ENCODE results near the gene KLF17. TPM values are rescaled to one million over a fixed set of nuclear protein-coding genes. Genes with fewer than 3 reads are reported as not detected.

The KLF17 gene
- total and polyA plus RNA-seq, 2 donors from 2014 or later = not detected

GRCh38 chr1:44072821-44073220 is 45.8 kb upstream of the KLF17 start:
- Histone ChIP-seq H3K27ac (ENCODE audit: low read depth in 2 of 2, low read length in 2 of 2) (no peak overlapping the region), H3K27me3 (ENCODE audit: control insufficient read depth, insufficient read depth, low read length) (no peaks in the 10 kb centered on the region), H3K4me1 (ENCODE audit: control insufficient read depth in 2 of 3, insufficient read depth in 2 of 3, low read depth in 1 of 3, low read length in 3 of 3) (no peaks in the 10 kb centered on the region), H3K36me3 (ENCODE audit: control insufficient read depth in 2 of 3, insufficient read depth in 3 of 3, low read length in 3 of 3) (no peaks in the 10 kb centered on the region), H3K9ac (ENCODE audit: low read length in 3 of 3) (no peak overlapping the region), H3K9me3 (ENCODE audit: control insufficient read depth in 2 of 3, insufficient read depth in 1 of 3, low read length in 3 of 3) (no peaks in the 10 kb centered on the region), H3K4me3 (ENCODE audit: low read length in 3 of 3) (no peak overlapping the region)
- intact Hi-C loops (cut with DNase I) = no loop called here
- no peak for FAIRE-seq
- no peak for DNase-seq
- TF ChIP-seq, protein P1, sequence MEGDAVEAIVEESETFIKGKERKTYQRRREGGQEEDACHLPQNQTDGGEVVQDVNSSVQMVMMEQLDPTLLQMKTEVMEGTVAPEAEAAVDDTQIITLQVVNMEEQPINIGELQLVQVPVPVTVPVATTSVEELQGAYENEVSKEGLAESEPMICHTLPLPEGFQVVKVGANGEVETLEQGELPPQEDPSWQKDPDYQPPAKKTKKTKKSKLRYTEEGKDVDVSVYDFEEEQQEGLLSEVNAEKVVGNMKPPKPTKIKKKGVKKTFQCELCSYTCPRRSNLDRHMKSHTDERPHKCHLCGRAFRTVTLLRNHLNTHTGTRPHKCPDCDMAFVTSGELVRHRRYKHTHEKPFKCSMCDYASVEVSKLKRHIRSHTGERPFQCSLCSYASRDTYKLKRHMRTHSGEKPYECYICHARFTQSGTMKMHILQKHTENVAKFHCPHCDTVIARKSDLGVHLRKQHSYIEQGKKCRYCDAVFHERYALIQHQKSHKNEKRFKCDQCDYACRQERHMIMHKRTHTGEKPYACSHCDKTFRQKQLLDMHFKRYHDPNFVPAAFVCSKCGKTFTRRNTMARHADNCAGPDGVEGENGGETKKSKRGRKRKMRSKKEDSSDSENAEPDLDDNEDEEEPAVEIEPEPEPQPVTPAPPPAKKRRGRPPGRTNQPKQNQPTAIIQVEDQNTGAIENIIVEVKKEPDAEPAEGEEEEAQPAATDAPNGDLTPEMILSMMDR (IDR thresholded peaks at IDR 0.05; ENCODE audit: borderline replicate concordance, extremely low read depth, insufficient read depth) = no peak

DNA sequence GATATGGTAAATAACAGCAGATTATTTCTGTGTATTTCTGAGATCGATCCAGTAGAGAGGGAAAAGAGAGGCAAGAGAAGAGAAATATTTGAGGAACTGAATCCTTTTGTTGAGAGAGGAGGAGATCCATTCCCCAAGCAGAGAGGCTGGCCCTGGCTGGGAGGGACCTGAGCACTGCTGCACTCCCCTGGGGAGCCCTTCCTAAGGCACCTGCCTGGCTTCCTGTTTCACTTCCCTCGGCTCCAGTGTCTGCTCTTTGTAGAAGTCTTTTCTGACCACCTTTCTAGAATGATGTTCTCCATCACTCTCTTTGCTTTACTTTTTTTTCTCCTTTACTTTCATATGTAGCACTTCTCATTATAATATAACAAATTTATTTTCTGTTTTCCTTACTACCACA is 45.1 kb upstream of the KLF17 start:
- no peak overlapping the region for H3K27ac ChIP-seq (ENCODE audit: low read depth in 2 of 2, low read length in 2 of 2)
- no peaks in the 10 kb centered on the region for H3K36me3 ChIP-seq (ENCODE audit: control insufficient read depth in 2 of 3, insufficient read depth in 3 of 3, low read length in 3 of 3)
- FAIRE-seq (no peak), DNase-seq (no peak)
- H3K9me3 ChIP-seq (ENCODE audit: control insufficient read depth in 2 of 3, insufficient read depth in 1 of 3, low read length in 3 of 3) = no peaks in the 10 kb centered on the region
- no peaks in the 10 kb centered on the region for H3K27me3 ChIP-seq (ENCODE audit: control insufficient read depth, insufficient read depth, low read length)
- H3K9ac ChIP-seq (ENCODE audit: low read length in 3 of 3) = no peak overlapping the region
- H3K4me1 ChIP-seq (ENCODE audit: control insufficient read depth in 2 of 3, insufficient read depth in 2 of 3, low read depth in 1 of 3, low read length in 3 of 3) = no peaks in the 10 kb centered on the region
- TF ChIP-seq, protein P1 (IDR thresholded peaks at IDR 0.05; ENCODE audit: borderline replicate concordance, extremely low read depth, insufficient read depth) = no peak
- intact Hi-C loops (cut with DNase I) = no loop called here
- no peak overlapping the region for H3K4me3 ChIP-seq (ENCODE audit: low read length in 3 of 3)

- Histone ChIP-seq H3K27ac (ENCODE audit: low read depth in 2 of 2, low read length in 2 of 2) (no peak overlapping the region), H3K9me3 (ENCODE audit: control insufficient read depth in 2 of 3, insufficient read depth in 1 of 3, low read length in 3 of 3) (no peaks in the 10 kb centered on the region), H3K9ac (ENCODE audit: low read length in 3 of 3) (no peak overlapping the region), H3K4me3 (ENCODE audit: low read length in 3 of 3) (no peak overlapping the region), H3K36me3 (ENCODE audit: control insufficient read depth in 2 of 3, insufficient read depth in 3 of 3, low read length in 3 of 3) (no peaks in the 10 kb centered on the region), H3K4me1 (ENCODE audit: control insufficient read depth in 2 of 3, insufficient read depth in 2 of 3, low read depth in 1 of 3, low read length in 3 of 3) (no peaks in the 10 kb centered on the region), H3K27me3 (ENCODE audit: control insufficient read depth, insufficient read depth, low read length) (no peaks in the 10 kb centered on the region)
- intact Hi-C loops (cut with DNase I) = no loop called here
- DNase-seq (no peak), FAIRE-seq (no peak)
- TF ChIP-seq, protein P1 (IDR thresholded peaks at IDR 0.05; ENCODE audit: borderline replicate concordance, extremely low read depth, insufficient read depth) = no peak
Measured at GRCh38 chr1:44074415-44074814, 44.2 kb upstream of the KLF17 start.

DNA sequence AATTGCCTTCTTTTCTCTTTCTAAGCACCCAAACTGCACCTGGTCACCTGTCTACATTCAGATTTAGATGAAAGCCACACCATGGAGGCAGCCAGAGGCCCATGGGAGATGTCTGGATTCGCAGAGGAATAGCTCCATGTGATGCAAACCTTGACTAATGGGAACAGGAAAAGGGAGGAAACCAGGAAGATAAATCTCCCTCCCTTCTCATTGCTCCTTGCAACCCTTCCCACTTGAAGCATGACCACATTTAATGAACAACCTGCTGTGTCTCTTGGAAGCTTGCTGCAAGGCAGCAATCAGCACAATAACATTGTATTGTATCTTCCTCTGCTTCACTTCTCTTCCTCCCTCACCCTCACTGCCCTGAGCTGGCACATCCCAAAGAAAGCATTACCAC is 42.6 kb upstream of the KLF17 start:
- TF ChIP-seq, protein P1 (IDR thresholded peaks at IDR 0.05; ENCODE audit: borderline replicate concordance, extremely low read depth, insufficient read depth) = no peak
- intact Hi-C loops (cut with DNase I) = no loop called here
- Histone ChIP-seq H3K27me3 (ENCODE audit: control insufficient read depth, insufficient read depth, low read length) (no peaks in the 10 kb centered on the region), H3K9me3 (ENCODE audit: control insufficient read depth in 2 of 3, insufficient read depth in 1 of 3, low read length in 3 of 3) (no peaks in the 10 kb centered on the region), H3K4me1 (ENCODE audit: control insufficient read depth in 2 of 3, insufficient read depth in 2 of 3, low read depth in 1 of 3, low read length in 3 of 3) (no peaks in the 10 kb centered on the region), H3K36me3 (ENCODE audit: control insufficient read depth in 2 of 3, insufficient read depth in 3 of 3, low read length in 3 of 3) (no peaks in the 10 kb centered on the region), H3K4me3 (ENCODE audit: low read length in 3 of 3) (no peak overlapping the region), H3K27ac (ENCODE audit: low read depth in 2 of 2, low read length in 2 of 2) (no peak overlapping the region), H3K9ac (ENCODE audit: low read length in 3 of 3) (no peak overlapping the region)
- peak in 3 of 5 donors; percentile 41 to 88 (median 87) for DNase-seq
- no peak for FAIRE-seq
